Endothelial cell of umbilical vein (primary cell): ENCODE measurements around the gene FARP1.

ENCODE experiments used
- EZH2 ChIP-seq: IDR thresholded peaks from 2 replicates; pipeline ENCODE4 v1.6.1; 2012; ENCODE audit warnings: borderline replicate concordance, low read depth, mild to moderate bottlenecking, moderate library complexity, low read length, inconsistent platforms; ENCODE audit not compliant: severe bottlenecking
- FOS ChIP-seq: IDR thresholded peaks from 2 replicates; pipeline ENCODE4 v1.6.1; 2011; ENCODE audit warnings: mild to moderate bottlenecking, low read length, moderate library complexity, borderline replicate concordance; ENCODE audit not compliant: insufficient read depth
- GATA2 ChIP-seq: IDR thresholded peaks from 2 replicates; pipeline ENCODE4 v1.7.0; 2011; ENCODE audit warnings: low read depth, mild to moderate bottlenecking, moderate library complexity, mixed read lengths, low read length; ENCODE audit not compliant: insufficient read length, insufficient read depth
- JUN ChIP-seq: IDR thresholded peaks from 2 replicates; pipeline ENCODE4 v1.6.1; 2011; ENCODE audit warnings: borderline replicate concordance, low read depth; ENCODE audit not compliant: insufficient read length, insufficient read depth
- MYC ChIP-seq: IDR thresholded peaks from one replicate; pipeline ENCODE4 v1.6.1; 2011; ENCODE audit warnings: mild to moderate bottlenecking, low read depth, low read length
- POLR2A ChIP-seq: IDR thresholded peaks from 2 replicates; pipeline ENCODE4 v1.6.1; 2012; ENCODE audit warnings: low read depth, mild to moderate bottlenecking, control low read depth, low read length
- POLR2AphosphoS5 ChIP-seq: IDR thresholded peaks from 2 replicates; pipeline ENCODE4 v1.6.1; 2012; ENCODE audit warnings: low read depth, mild to moderate bottlenecking, control low read depth, low read length, moderate library complexity; ENCODE audit not compliant: insufficient read depth
- TF ChIP-seq, protein P1 (sequence below), 2 donors: IDR thresholded peaks; 1 replicate in 1 of 2; 2 replicates in 1 of 2; pipeline ENCODE4 v1.5.1; 2011; ENCODE audit warnings: low read length in 2 of 2, mild to moderate bottlenecking in 2 of 2, moderate library complexity in 2 of 2, control low read depth in 1 of 2, inconsistent platforms in 1 of 2, low read depth in 1 of 2; ENCODE audit not compliant: insufficient read depth in 1 of 2; ENCODE audit errors: extremely low read depth in 1 of 2
- TF ChIP-seq, protein P2 (sequence below): IDR thresholded peaks from 2 replicates; pipeline ENCODE4 v1.6.1; 2011; ENCODE audit not compliant: insufficient read depth, insufficient read length

DNA sequence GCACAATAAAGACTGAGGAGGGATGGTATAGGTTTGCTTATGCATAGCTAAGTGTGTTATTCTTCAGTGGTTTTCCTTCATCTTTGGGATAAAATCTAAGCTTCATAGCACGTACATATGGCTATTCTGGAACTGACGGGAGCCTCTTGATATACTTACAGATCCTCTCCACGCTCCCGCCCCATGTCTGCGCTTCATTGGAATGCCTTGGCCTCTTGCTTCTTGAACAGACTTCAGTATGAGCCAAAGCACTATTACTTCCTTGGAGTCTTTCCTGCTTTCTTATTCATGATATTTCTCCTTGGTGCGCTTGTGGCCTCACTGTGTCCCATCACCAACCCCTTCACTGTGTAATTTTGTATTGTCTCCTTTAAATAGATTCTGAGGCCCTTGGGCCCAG is 145.3 kb downstream of the FARP1 start:
- TF ChIP-seq, protein P1, sequence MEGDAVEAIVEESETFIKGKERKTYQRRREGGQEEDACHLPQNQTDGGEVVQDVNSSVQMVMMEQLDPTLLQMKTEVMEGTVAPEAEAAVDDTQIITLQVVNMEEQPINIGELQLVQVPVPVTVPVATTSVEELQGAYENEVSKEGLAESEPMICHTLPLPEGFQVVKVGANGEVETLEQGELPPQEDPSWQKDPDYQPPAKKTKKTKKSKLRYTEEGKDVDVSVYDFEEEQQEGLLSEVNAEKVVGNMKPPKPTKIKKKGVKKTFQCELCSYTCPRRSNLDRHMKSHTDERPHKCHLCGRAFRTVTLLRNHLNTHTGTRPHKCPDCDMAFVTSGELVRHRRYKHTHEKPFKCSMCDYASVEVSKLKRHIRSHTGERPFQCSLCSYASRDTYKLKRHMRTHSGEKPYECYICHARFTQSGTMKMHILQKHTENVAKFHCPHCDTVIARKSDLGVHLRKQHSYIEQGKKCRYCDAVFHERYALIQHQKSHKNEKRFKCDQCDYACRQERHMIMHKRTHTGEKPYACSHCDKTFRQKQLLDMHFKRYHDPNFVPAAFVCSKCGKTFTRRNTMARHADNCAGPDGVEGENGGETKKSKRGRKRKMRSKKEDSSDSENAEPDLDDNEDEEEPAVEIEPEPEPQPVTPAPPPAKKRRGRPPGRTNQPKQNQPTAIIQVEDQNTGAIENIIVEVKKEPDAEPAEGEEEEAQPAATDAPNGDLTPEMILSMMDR (IDR thresholded peaks at IDR 0.05; ENCODE audit: extremely low read depth in 1 of 2, insufficient read depth in 1 of 2, low read depth in 1 of 2, low read length in 2 of 2): no peak
- no peak for TF ChIP-seq JUN
- TF ChIP-seq POLR2A: no peak
- TF ChIP-seq, protein P2, sequence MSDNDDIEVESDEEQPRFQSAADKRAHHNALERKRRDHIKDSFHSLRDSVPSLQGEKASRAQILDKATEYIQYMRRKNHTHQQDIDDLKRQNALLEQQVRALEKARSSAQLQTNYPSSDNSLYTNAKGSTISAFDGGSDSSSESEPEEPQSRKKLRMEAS: no peak
- TF ChIP-seq EZH2: no peak
- TF ChIP-seq MYC: no peak
- TF ChIP-seq POLR2AphosphoS5: no peak
- TF ChIP-seq FOS: no peak
- TF ChIP-seq GATA2: no peak
